AG04450 (cell line): Measurements from ENCODE around the gene CDX1. TPM values are rescaled to one million over a fixed set of nuclear protein-coding genes. Genes with fewer than 3 reads are reported as not detected.

ENCODE experiments used
- CTCF ChIA-PET: fragments of 300-600, 350-600 bp; formaldehyde crosslinking; extraction: SDS; loops from one replicate; lab custom pipeline; 2022; ENCODE audit warnings: antibody characterized with exemption, inconsistent platforms; lab: Charles Lee
- POLR2A ChIA-PET: fragments of 350-600 bp; formaldehyde crosslinking; extraction: SDS; loops from one replicate; lab custom pipeline; 2021; ENCODE audit warnings: antibody characterized with exemption, inconsistent platforms; lab: Yijun Ruan, JAX
- DNase-seq: peaks from one replicate; pipeline ENCODE4 v3.0.0-alpha.2; 2011; ENCODE audit warnings: low read depth, low spot score
- H3K27ac ChIP-seq: one replicate; pipeline ENCODE4 v1.5.1; 2012; ENCODE audit warnings: low read depth, low read length, control low read depth
- H3K27me3 ChIP-seq: one replicate; pipeline ENCODE4 v1.6.0; 2012; ENCODE audit warnings: low read length; ENCODE audit not compliant: control insufficient read depth, insufficient read depth
- H3K4me3 ChIP-seq: 2 replicates; pipeline ENCODE4 v1.5.1; 2011; ENCODE audit warnings: mild to moderate bottlenecking, low read depth, low read length, control low read depth
- H3K9me3 ChIP-seq: 2 replicates; pipeline ENCODE4 v1.5.1; 2012; ENCODE audit warnings: low read length; ENCODE audit not compliant: control insufficient read depth, insufficient read depth
- CTCF ChIP-seq: IDR thresholded peaks from 2 replicates; pipeline ENCODE4 v1.5.1; 2011; ENCODE audit warnings: low read depth, low read length, control low read depth, inconsistent platforms
- polyA plus RNA-seq: library from polyadenylated mRNA; depleted of rRNA; stranded (reverse); fragments of >200 nt; gene quantifications from 2 replicates; pipeline ENCODE4 v1.2.3, GENCODE V29; 2011

CDX1 gene
- polyA plus RNA-seq, 1 experiment: 0.30 TPM

- DNase-seq: peak; percentile 87
- POLR2A ChIA-PET: interaction anchor here (0.7 to 1.7 kb wide), 6 partner anchors 9 to 31 kb away, joined by 3 to 10 read pairs (median 6); partner anchors contain the start of gene PDGFRB
- Histone ChIP-seq H3K4me3 (no peak overlapping the region; the same call in 1 of the 2 replicates), H3K9me3 (no peaks in the 10 kb centered on the region), H3K27ac (peak overlapping the region; percentile 100), H3K27me3 (no peaks in the 10 kb centered on the region)
- TF ChIP-seq CTCF: no peak
- CTCF ChIA-PET: no interaction called here
These were observed 23.6 kb upstream of the CDX1 start for GRCh38 chr5:150142959-150143349.

GRCh38 chr5:150143350-150144245 lies 23.0 kb upstream of the CDX1 start:
- POLR2A ChIA-PET: interaction anchor here (0.7 to 1.7 kb wide), 6 partner anchors 8 to 31 kb away, joined by 3 to 10 read pairs (median 6); partner anchors contain the start of gene PDGFRB

GRCh38 chr5:150144246-150144801 lies 22.3 kb upstream of the CDX1 start:
- DNase-seq: peak; percentile 48
- CTCF ChIA-PET: interaction anchor here (0.7 to 1.1 kb wide), 3 partner anchors 18 to 96 kb away, joined by 3 to 4 read pairs (median 3); no protein-coding TSS in a partner anchor
- no peak for TF ChIP-seq CTCF
- H3K4me3 ChIP-seq: peak overlapping the region; percentile 37
- POLR2A ChIA-PET: interaction anchor here (1.7 kb wide), 1 partner anchor 9 kb away, joined by 10 read pairs; no protein-coding TSS in a partner anchor
- peak overlapping the region; percentile 100 for H3K27ac ChIP-seq
- no peaks in the 10 kb centered on the region; the same call in 1 of the 2 replicates for H3K9me3 ChIP-seq
- no peaks in the 10 kb centered on the region for H3K27me3 ChIP-seq

More at GRCh38 chr5:150143350-150144245, 23.0 kb upstream of the CDX1 start:
- Histone ChIP-seq H3K27me3 (no peaks in the 10 kb centered on the region), H3K4me3 (peak overlapping the region; percentile 29), H3K9me3 (no peaks in the 10 kb centered on the region; the same call in 1 of the 2 replicates), H3K27ac (peak overlapping the region; percentile 100)
- DNase-seq: peak; percentile 92
- CTCF ChIA-PET: no interaction called here
- no peak for TF ChIP-seq CTCF

- no peaks in the 10 kb centered on the region; the same call in 1 of the 2 replicates for H3K9me3 ChIP-seq
- DNase-seq: no peak
- H3K27me3 ChIP-seq: no peaks in the 10 kb centered on the region
- H3K4me3 ChIP-seq: no peak overlapping the region; the same call in 1 of the 2 replicates
- ChIA-PET POLR2A (interaction anchor here (0.7 kb wide), 1 partner anchor 641 kb away, joined by 3 read pairs; no protein-coding TSS in a partner anchor), CTCF (interaction anchor here (0.7 to 1.2 kb wide), 5 partner anchors 10 to 97 kb away, joined by 3 to 4 read pairs (median 3); no protein-coding TSS in a partner anchor)
- no peak for TF ChIP-seq CTCF
- H3K27ac ChIP-seq: peak overlapping the region; percentile 100
These were observed 21.7 kb upstream of the CDX1 start for GRCh38 chr5:150144879-150145278.
